ENCODE results near the gene CYBC1.

- TF ChIP-seq, protein P1, sequence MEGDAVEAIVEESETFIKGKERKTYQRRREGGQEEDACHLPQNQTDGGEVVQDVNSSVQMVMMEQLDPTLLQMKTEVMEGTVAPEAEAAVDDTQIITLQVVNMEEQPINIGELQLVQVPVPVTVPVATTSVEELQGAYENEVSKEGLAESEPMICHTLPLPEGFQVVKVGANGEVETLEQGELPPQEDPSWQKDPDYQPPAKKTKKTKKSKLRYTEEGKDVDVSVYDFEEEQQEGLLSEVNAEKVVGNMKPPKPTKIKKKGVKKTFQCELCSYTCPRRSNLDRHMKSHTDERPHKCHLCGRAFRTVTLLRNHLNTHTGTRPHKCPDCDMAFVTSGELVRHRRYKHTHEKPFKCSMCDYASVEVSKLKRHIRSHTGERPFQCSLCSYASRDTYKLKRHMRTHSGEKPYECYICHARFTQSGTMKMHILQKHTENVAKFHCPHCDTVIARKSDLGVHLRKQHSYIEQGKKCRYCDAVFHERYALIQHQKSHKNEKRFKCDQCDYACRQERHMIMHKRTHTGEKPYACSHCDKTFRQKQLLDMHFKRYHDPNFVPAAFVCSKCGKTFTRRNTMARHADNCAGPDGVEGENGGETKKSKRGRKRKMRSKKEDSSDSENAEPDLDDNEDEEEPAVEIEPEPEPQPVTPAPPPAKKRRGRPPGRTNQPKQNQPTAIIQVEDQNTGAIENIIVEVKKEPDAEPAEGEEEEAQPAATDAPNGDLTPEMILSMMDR (IDR thresholded peaks at IDR 0.05 in 4 of 5, conservative IDR thresholded peaks at IDR 0.05 in 1 of 5): no peak
- TF ChIP-seq POLR2A (IDR thresholded peaks at IDR 0.05): no peak
These were observed 42.2 kb upstream of the CYBC1 start for GRCh38 chr17:82492643-82493225.
